ENCODE data around the gene DHX35. TPM values are rescaled to one million over a fixed set of nuclear protein-coding genes. Genes with fewer than 3 reads are reported as not detected.

Gene DHX35
- total and polyA plus RNA-seq, 2 experiments from 2014 or later: 8.3 to 25.9 TPM

- Histone ChIP-seq H3K79me2 (replicated peaks; ENCODE audit: insufficient read depth) (peaks cover 100% of the 10 kb centered on the region), H3K9me2 (ENCODE audit: insufficient read depth) (no peaks in the 10 kb centered on the region), H3K4me2 (peak overlapping the region; percentile 43; the same call in 1 of the 2 replicates), H2AFZ (no peak overlapping the region), H3K27me3 (ENCODE audit: insufficient read depth) (no peaks in the 10 kb centered on the region), H3K4me1 (ENCODE audit: insufficient read depth) (peaks cover 28% of the 10 kb centered on the region), H3K36me3 (ENCODE audit: insufficient read depth) (no peaks in the 10 kb centered on the region; the same call in 1 of the 2 replicates), H3K27ac (ENCODE audit: low read depth) (peak overlapping the region; percentile 48; the same call in 1 of the 2 replicates), H3K4me3 (no peak overlapping the region), H4K20me1 (replicated peaks; ENCODE audit: insufficient read depth) (peaks cover 89% of the 10 kb centered on the region), H3F3A (replicated peaks; ENCODE audit: low read depth) (no peaks in the 10 kb centered on the region)
- Mint-ChIP-seq H3K4me1 (peaks cover 49% of the 10 kb centered on the region), H3K36me3 (ENCODE audit: low read depth) (peaks cover 35% of the 10 kb centered on the region), H3K4me3 (peak overlapping the region; percentile 15; the same call in 2 of the 3 replicates), H3K9me3 (no peaks in the 10 kb centered on the region), H3K27ac (peak overlapping the region; percentile 53; the same call in 1 of the 2 replicates), H3K27me3 (ENCODE audit: insufficient read depth, low read depth, poor library complexity) (peaks cover 14% of the 10 kb centered on the region)
- ATAC-seq (no peak), DNase-seq (ENCODE audit: low spot score) (peak; percentile 23)
- TF ChIP-seq CTCF (conservative IDR thresholded peaks at IDR 0.05; ENCODE audit: low read depth in 2 of 2): no peak
- TF ChIP-seq POLR2AphosphoS5 (IDR thresholded peaks at IDR 0.05; ENCODE audit: low read depth): no peak
- TF ChIP-seq ZNF462 (CRISPR knock-in tag; IDR thresholded peaks at IDR 0.05): no peak
- TF ChIP-seq NANOG (IDR thresholded peaks at IDR 0.05; ENCODE audit: borderline replicate concordance): no peak
- TF ChIP-seq STAT1 (IDR thresholded peaks at IDR 0.05; ENCODE audit: unreplicated experiment): no peak
- TF ChIP-seq EZH2 (IDR thresholded peaks at IDR 0.05; ENCODE audit: low read depth, unreplicated experiment): no peak
- TF ChIP-seq ZNF331 (CRISPR knock-in tag; IDR thresholded peaks at IDR 0.05; ENCODE audit: low read depth): no peak
- no peak for TF ChIP-seq CREB1 (CRISPR knock-in tag; IDR thresholded peaks at IDR 0.05; ENCODE audit: low read depth)
- no peak for TF ChIP-seq JUNB (IDR thresholded peaks at IDR 0.05; ENCODE audit: unreplicated experiment)
- TF ChIP-seq REST (IDR thresholded peaks at IDR 0.05; ENCODE audit: unreplicated experiment): no peak
- TF ChIP-seq ETS1 (IDR thresholded peaks at IDR 0.05): no peak
- no peak for TF ChIP-seq ZNF114 (CRISPR knock-in tag; IDR thresholded peaks at IDR 0.05)
- no peak for TF ChIP-seq EZH2phosphoT487 (IDR thresholded peaks at IDR 0.05; ENCODE audit: unreplicated experiment)
Measured at GRCh38 chr20:38932457-38933120, 29.6 kb upstream of the DHX35 start.
